DOHH2 (cell line): ENCODE data around the gene XIRP2.

Experiments used
- H3F3A ChIP-seq: fragments of 200-600 bp; sonication (generic), shearing (Covaris generic); 2 replicates; pipeline ENCODE4 v1.6.0; 2016; ENCODE audit warnings: antibody characterized with exemption, mild to moderate bottlenecking; ENCODE audit not compliant: control insufficient read depth, insufficient read depth
- H3K27ac ChIP-seq: fragments of 200-600 bp; sonication (generic); 2 replicates; pipeline ENCODE4 v1.5.1; 2014; ENCODE audit warnings: low read depth, mild to moderate bottlenecking, low read length, moderate library complexity
- H3K27me3 ChIP-seq: fragments of 200-600 bp; sonication (generic); 2 replicates; pipeline ENCODE4 v1.6.1; 2014; ENCODE audit warnings: mild to moderate bottlenecking, low read length, mixed read lengths; ENCODE audit not compliant: control insufficient read depth
- H3K36me3 ChIP-seq: fragments of 200-600 bp; sonication (generic); 2 replicates; pipeline ENCODE4 v1.6.1; 2014; ENCODE audit warnings: mild to moderate bottlenecking, low read length, moderate library complexity, mixed read lengths; ENCODE audit not compliant: control insufficient read depth
- H3K4me1 ChIP-seq: fragments of 200-600 bp; sonication (generic); 2 replicates; pipeline ENCODE4 v1.6.1; 2014; ENCODE audit warnings: mild to moderate bottlenecking, low read length, mixed read lengths; ENCODE audit not compliant: control insufficient read depth
- H3K4me2 ChIP-seq: fragments of 200-600 bp; sonication (generic); 2 replicates; pipeline ENCODE4 v1.6.0; 2014; ENCODE audit warnings: mild to moderate bottlenecking, low read length, moderate library complexity
- H3K4me3 ChIP-seq: fragments of 200-600 bp; sonication (generic); 2 replicates; pipeline ENCODE4 v1.5.1; 2014; ENCODE audit warnings: mild to moderate bottlenecking, low read length, mixed read lengths
- H3K79me2 ChIP-seq: fragments of 200-600 bp; sonication (generic); 2 replicates; pipeline ENCODE4 v1.6.1; 2014; ENCODE audit warnings: mild to moderate bottlenecking, low read length, mixed read lengths; ENCODE audit not compliant: control insufficient read depth
- H3K9me2 ChIP-seq: fragments of 200-600 bp; sonication (generic); replicated peaks from 2 replicates; pipeline ENCODE4 v1.6.1; 2014; ENCODE audit warnings: mild to moderate bottlenecking, low read length, mixed read lengths; ENCODE audit not compliant: control insufficient read depth
- H3K9me3 ChIP-seq: fragments of 200-600 bp; sonication (generic); 2 replicates; pipeline ENCODE4 v1.6.1; 2014; ENCODE audit warnings: antibody characterized with exemption, low read length, mixed read lengths; ENCODE audit not compliant: control insufficient read depth, insufficient read depth
- H4K20me1 ChIP-seq: fragments of 200-600 bp; sonication (generic); 2 replicates; pipeline ENCODE4 v1.6.0; 2014; ENCODE audit warnings: low read depth, mild to moderate bottlenecking, antibody characterized with exemption, low read length, moderate library complexity; ENCODE audit not compliant: control insufficient read depth, insufficient read depth
- EZH2phosphoT487 ChIP-seq: fragments of 200-600 bp; sonication (generic); IDR thresholded peaks from 2 replicates; pipeline ENCODE4 v1.6.1; 2017; ENCODE audit warnings: borderline replicate concordance, mild to moderate bottlenecking, antibody characterized with exemption, low read length, moderate library complexity, mixed read lengths
- TF ChIP-seq, protein P1 (sequence below): fragments of 200-600 bp; sonication (generic); IDR thresholded peaks from one replicate; pipeline ENCODE4 v1.5.1; 2014; ENCODE audit warnings: antibody characterized with exemption, mild to moderate bottlenecking, low read depth, low read length; ENCODE audit not compliant: poor library complexity, severe bottlenecking

XIRP2 gene

DNA sequence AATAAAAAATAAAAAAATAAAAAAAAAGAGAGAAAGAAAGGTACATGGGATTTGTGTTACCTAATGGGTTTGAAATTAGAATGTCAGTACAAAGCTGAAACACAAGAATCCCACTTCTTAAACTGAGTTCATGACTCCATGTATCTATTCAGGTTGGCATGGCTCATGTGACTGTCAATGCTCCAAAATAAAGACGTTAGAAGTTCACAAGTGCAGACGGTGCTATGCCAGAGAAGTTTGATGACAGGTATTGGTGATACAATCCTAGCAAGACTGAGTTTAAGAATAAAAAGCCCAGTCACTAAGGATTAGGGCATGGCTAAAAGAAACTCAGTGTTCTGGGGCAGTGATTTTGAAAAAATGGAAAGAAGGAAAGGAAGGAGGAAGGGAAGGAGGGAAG is 254.3 kb downstream of the XIRP2 start:
- Histone ChIP-seq H3K9me3 (no peaks in the 10 kb centered on the region), H3K27ac (no peak overlapping the region), H3K4me1 (no peaks in the 10 kb centered on the region), H3K36me3 (no peaks in the 10 kb centered on the region), H3K9me2 (no peaks in the 10 kb centered on the region), H3K79me2 (no peaks in the 10 kb centered on the region), H4K20me1 (no peaks in the 10 kb centered on the region), H3F3A (no peaks in the 10 kb centered on the region), H3K4me2 (no peak overlapping the region), H3K27me3 (no peaks in the 10 kb centered on the region), H3K4me3 (no peak overlapping the region)
- TF ChIP-seq EZH2phosphoT487, result no peak
- TF ChIP-seq, protein P1, sequence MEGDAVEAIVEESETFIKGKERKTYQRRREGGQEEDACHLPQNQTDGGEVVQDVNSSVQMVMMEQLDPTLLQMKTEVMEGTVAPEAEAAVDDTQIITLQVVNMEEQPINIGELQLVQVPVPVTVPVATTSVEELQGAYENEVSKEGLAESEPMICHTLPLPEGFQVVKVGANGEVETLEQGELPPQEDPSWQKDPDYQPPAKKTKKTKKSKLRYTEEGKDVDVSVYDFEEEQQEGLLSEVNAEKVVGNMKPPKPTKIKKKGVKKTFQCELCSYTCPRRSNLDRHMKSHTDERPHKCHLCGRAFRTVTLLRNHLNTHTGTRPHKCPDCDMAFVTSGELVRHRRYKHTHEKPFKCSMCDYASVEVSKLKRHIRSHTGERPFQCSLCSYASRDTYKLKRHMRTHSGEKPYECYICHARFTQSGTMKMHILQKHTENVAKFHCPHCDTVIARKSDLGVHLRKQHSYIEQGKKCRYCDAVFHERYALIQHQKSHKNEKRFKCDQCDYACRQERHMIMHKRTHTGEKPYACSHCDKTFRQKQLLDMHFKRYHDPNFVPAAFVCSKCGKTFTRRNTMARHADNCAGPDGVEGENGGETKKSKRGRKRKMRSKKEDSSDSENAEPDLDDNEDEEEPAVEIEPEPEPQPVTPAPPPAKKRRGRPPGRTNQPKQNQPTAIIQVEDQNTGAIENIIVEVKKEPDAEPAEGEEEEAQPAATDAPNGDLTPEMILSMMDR, result no peak

DNA sequence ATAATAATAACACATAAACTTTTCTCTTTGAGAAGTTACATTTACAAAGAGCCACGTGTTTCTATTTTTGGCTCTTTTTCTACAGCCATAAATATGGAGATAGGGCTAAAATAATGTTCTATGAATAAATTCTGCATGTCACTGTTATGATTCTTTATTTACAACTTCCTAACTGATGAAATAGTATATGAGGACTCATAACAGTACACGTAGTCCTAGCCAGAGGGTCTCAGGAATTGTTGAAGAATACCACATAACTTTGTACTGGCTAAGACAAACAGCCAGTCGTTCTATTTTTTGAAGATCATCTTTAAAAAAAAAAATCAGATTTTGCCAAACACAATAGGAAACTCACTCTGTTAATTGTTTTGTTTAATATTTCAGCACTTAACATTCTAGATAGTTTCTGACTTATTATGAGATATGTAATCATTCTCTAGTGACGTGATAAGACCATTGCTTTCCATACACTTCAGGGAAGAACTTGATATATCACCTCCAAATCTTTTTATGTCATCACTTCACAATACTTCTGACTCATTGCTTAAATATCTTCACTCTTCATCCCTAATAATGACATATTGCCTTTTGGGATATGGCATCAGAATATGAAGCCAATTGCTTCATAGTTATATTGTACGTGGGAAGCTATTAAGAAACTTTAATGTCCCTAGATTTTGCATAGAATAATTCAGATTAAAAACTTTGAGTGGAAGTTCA is 256.1 kb downstream of the XIRP2 start:
- TF ChIP-seq, protein P1, result no peak
- no peak for TF ChIP-seq EZH2phosphoT487
- H3K36me3 ChIP-seq, result no peaks in the 10 kb centered on the region

DNA sequence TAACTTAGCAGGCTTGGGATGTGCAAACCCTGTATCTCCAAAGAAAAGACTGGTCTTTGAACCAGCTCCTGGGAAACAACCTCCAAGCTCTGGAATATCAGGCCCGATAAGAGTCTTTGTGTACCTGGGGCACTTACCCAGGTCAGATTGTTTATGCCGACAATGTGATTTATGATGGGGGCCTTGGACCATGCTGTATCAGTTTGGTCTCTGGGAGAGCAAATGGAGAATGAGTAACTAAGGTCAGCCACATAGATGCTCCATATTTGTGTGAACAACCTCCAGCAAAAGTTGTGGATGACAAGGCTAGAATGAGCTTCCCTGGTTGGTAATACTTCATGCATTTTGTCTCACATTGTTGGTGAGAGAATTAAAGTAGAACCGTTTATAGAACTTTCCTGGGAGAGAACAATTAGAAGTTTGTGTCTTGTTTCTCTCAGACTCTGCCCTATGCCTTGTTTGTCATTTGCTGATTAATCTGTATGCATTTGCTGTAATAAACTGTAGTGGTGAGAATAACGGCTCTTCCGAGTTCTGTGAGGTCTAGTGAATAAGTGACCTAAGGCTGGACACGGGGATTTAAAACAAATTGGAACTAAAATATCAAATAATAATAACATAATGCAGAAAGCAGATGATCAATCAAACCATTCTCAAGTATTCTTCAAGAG is 259.1 kb downstream of the XIRP2 start:
- no peaks in the 10 kb centered on the region for H3K4me1 ChIP-seq
- TF ChIP-seq, protein P1, result no peak

More for the DNA sequence above, 256.1 kb downstream of the XIRP2 start:
- Histone ChIP-seq H3K9me2 (no peaks in the 10 kb centered on the region), H3K27ac (no peak overlapping the region), H4K20me1 (no peaks in the 10 kb centered on the region), H3K9me3 (no peaks in the 10 kb centered on the region), H3K79me2 (no peaks in the 10 kb centered on the region), H3K4me2 (no peak overlapping the region), H3K27me3 (no peaks in the 10 kb centered on the region), H3F3A (no peaks in the 10 kb centered on the region), H3K4me3 (no peak overlapping the region), H3K4me1 (no peaks in the 10 kb centered on the region)

More for the DNA sequence above, 259.1 kb downstream of the XIRP2 start:
- Histone ChIP-seq H3K79me2 (no peaks in the 10 kb centered on the region), H3K9me2 (no peaks in the 10 kb centered on the region), H3K4me2 (no peak overlapping the region), H3K4me3 (no peak overlapping the region), H3K27me3 (no peaks in the 10 kb centered on the region), H3K9me3 (no peaks in the 10 kb centered on the region), H4K20me1 (no peaks in the 10 kb centered on the region), H3K36me3 (no peaks in the 10 kb centered on the region), H3K27ac (no peak overlapping the region), H3F3A (no peaks in the 10 kb centered on the region)
